GM21447 (cell line): ENCODE measurements around the gene PTPRA.
"Not testable (repeated sequence)": the region's sequence is repeated elsewhere in the genome, so short reads cannot be mapped to it uniquely, and the experiment has no call there.

ENCODE experiments used
- ATAC-seq: cut with Tn5 transposase; IDR thresholded peaks from one replicate; pipeline ENCODE4 v1.9.1; 2021; ENCODE audit not compliant: unreplicated experiment

Gene PTPRA

GRCh38 chr20:3071266-3071609 is 198.0 kb downstream of the PTPRA start:
- ATAC-seq: no peak

DNA sequence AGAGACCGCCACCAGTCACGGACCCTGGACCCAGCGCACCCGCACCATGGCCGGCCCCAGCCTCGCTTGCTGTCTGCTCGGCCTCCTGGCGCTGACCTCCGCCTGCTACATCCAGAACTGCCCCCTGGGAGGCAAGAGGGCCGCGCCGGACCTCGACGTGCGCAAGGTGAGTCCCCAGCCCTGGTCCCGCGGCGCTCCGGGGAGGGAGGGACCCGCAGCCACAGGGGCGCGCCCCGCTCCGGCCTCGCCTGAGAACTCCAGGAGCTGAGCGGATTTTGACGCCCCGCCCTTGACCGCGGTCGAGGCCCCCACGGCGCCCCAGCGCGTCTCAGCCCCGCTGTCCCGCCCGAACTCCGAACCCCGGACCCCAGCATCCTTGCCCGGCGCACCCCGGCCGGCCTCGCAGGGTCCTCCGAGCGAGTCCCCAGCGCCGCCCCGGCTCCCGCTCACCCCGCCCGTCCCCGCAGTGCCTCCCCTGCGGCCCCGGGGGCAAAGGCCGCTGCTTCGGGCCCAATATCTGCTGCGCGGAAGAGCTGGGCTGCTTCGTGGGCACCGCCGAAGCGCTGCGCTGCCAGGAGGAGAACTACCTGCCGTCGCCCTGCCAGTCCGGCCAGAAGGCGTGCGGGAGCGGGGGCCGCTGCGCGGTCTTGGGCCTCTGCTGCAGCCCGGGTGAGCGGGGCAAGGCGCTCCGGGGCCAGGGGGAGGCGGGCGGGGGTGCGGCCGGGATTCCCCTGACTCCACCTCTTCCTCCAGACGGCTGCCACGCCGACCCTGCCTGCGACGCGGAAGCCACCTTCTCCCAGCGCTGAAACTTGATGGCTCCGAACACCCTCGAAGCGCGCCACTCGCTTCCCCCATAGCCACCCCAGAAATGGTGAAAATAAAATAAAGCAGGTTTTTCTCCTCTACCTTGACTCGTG is 198.6 kb downstream of the PTPRA start, which contains the start of gene OXT:
OXT (plus strand) TSS at position 11 of the 920 bp plus-strand sequence; CDS start at position 47, 36 bp downstream.
- ATAC-seq: no peak

- no peak for ATAC-seq
Observed at GRCh38 chr20:3072530-3073250, 199.4 kb downstream of the PTPRA start.

GRCh38 chr20:3073251-3073643 is 200.0 kb downstream of the PTPRA start:
- ATAC-seq: not testable (repeated sequence)

GRCh38 chr20:3074812-3075211 is 201.5 kb downstream of the PTPRA start:
- ATAC-seq: no peak

GRCh38 chr20:3075315-3075714 is 202.0 kb downstream of the PTPRA start:
- not testable (repeated sequence) for ATAC-seq

DNA sequence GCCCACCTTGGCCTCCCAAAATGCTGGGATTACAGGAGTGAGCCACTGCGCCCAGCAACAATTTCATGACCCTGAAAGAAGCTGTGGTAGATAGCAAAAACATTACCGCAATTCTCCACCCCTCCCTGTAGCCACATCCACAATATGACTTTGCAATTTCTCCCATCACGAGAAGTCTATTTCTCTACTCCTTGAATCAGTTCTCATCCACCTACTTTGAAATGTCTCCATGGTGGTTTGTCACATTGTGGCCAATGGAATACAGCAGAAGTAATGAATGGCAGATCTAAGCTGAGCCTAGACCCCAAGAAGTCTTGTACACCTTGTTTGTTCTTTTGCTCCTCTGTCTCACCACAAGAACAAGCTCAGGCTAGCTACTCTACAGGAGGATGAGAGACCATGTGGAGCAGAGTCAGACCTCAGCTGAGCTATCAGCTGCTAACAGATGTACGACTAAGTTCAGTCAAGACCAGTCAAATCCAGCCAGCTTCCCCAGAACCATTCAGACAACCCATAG is 204.4 kb downstream of the PTPRA start:
- no peak for ATAC-seq

GRCh38 chr20:3080939-3081388 is 207.7 kb downstream of the PTPRA start:
- no peak for ATAC-seq

GRCh38 chr20:3081641-3082040 is 208.4 kb downstream of the PTPRA start:
- ATAC-seq: no peak

DNA sequence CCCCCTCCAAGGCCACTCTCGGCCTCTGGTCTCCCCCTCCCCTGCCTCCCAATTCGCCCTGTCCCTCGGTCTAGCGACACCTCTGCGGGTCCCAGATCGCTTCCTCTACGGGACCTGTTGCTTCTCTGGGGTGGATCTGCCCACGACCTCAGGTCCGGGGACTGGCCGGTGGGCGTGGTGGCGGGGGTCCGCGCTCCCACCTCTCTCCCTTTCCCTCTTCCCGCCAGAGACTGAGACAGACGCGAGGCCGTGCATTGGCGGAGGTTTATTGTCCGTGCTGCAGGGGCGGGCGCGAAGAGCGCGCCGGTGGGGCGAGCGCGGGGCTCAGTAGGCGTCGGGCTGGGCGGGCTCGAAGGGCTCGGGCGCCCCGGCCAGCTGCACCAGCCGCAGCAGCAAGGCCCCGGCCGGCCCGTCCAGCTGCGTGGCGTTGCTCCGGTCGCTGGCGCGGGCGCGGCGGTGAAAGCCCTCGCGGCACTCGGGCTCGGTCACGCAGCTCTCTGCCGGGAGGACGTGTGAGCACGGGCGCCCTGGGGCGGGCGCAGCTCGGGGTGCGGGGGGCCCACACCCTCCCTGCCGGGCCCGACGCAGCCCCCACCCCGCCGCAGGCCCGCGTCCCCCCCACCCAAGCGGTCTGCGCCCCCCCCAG is 209.1 kb downstream of the PTPRA start:
- no peak for ATAC-seq

DNA sequence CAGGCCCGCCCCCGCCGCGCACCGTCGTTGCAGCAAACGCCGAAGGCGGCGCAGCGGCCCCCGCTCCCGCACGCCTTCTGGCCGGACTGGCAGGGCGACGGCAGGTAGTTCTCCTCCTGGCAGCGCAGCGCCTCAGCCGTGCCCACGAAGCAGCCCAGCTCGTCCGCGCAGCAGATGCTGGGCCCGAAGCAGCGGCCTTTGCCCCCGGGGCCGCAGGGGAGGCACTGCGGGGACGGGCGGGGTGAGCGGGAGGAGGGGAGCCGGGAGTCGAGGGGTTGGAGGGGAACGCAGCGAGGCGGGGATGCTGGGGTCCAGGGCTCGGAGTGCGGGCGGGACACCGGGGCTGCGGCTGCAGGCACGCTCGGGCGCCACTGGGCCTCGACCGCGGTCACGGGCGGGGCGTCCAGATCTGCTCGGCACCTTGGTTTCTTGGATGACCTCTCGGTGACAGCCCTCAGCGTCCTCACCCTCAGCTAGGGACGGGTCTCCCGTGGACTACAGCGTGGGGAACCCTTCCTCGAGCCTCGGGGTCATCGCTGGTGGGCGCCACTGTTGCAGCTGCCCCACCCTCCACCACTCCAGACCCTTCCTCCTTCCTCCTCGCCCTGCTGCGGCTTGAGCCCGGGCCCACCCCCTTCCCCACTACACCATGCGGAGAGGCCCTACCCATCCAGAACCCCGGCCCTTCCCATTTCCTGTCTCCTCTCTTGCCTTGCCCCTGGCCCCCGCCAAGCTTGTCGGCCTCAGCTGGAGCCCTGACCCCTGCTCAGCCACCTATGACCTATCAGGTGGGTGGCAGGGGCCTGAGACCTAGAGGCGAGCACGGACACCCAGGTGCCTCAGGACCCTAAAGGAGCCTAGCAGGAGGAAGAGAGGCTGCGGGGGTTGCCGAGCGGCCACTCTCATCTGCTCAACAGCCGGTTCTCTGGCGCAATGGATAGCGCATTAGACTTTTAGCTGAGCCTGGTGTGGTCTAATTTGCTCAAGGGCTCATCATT is 210.0 kb downstream of the PTPRA start:
- ATAC-seq: no peak

DNA sequence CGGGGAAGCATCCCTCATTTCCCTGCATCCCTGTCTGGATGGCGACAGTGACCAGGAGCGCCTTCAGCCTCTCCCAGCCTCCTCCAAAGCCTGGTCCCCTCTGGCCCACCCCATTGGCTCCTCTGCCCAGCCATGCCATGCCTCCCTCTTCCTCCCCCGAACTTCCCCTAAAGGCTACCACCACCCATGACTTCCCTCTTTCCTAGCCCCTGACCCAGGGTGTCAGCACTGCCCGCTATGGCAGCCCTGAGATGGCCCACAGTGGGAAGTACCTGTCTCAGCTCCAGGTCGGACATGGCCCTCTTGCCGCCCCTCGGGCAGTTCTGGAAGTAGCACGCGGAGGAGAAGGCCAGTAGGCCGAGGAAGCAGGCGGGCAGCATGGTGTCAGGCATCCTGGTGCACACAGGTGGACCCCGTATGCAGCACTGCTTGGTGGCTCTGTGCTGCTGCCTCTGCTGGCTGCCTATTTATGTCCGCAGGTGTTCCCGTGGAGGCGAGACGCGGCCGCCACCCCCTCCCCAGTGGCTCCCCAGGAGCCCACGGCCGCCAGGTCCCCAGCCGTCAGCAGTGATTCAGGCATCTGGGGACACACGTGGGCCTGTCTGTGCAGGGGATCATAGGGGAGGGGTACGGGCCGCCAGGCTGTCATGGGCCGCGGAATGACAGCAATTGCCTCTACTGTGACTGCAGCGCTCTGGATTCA is 211.2 kb downstream of the PTPRA start, which contains the start of gene AVP:
AVP (minus strand) TSS at position 442 of the 703 bp plus-strand sequence; CDS start at position 392, 50 bp downstream.
- ATAC-seq: no peak

DNA sequence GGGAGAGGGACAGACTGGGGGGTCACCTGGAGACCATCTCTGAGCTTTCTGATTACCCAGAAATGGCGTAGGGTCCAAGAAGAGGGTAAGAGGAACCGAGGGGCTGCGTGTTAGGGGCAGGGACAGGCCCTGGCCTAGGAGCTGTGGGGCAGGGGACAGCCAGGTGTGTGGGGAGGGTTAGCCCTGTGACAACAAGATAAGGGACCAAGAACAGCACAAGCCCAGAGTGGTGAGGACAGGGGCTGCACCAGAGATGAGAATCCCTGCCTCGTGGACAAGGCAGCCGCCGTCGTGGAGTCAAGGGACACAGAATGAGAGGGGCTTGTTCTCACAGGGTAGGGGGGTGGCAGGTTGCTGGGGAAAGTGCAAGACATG is 211.7 kb downstream of the PTPRA start:
- ATAC-seq: no peak

GRCh38 chr20:3085571-3086072 is 212.3 kb downstream of the PTPRA start:
- ATAC-seq: no peak

DNA sequence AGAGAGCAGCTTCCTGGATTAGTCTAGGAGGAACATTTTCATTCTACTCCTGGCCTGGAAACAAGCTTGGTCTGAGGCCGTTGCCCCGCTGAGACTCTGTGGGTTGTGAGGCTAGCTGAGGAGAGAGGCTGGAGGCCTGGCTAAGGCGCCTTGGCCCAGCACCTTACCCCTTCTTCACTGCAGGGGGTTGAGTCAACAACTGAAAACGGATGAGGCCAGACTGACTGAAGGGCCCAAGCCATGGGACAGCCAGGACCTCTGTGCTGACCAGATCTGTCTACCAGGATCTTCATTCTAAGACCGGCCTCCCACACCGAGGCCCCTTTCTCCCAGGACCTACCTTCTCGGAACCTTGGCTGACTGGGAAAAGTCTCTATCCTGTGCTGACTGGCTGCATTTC is 214.8 kb downstream of the PTPRA start:
- no peak for ATAC-seq
